GM18517 (cell line): ENCODE data around the gene SYCP2.

ENCODE experiments used
- ATAC-seq: cut with Tn5 transposase; IDR thresholded peaks from one replicate; pipeline ENCODE4 v1.9.1; 2021; ENCODE audit warnings: mild to moderate bottlenecking, moderate library complexity; ENCODE audit not compliant: unreplicated experiment

Gene SYCP2

DNA sequence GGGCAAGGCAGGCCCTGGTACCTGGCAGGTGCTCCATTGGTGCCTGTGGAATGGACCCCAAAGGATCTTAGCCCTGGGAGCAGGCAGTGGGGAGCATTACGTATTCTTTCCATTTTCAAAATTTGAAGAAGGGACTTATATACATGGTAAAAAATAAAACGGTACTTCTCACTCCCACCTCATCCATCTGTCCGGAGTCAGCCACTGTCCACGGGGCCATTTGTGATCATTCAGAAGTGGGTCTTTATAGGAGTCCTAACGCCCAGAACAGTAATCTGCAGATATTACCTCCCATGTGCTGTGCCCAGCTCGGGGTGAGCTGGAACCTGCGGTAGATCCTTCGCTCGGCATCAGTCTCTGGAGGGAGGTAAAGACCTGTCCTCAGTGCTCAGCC is 110.4 kb downstream of the SYCP2 start:
- ATAC-seq = no peak

DNA sequence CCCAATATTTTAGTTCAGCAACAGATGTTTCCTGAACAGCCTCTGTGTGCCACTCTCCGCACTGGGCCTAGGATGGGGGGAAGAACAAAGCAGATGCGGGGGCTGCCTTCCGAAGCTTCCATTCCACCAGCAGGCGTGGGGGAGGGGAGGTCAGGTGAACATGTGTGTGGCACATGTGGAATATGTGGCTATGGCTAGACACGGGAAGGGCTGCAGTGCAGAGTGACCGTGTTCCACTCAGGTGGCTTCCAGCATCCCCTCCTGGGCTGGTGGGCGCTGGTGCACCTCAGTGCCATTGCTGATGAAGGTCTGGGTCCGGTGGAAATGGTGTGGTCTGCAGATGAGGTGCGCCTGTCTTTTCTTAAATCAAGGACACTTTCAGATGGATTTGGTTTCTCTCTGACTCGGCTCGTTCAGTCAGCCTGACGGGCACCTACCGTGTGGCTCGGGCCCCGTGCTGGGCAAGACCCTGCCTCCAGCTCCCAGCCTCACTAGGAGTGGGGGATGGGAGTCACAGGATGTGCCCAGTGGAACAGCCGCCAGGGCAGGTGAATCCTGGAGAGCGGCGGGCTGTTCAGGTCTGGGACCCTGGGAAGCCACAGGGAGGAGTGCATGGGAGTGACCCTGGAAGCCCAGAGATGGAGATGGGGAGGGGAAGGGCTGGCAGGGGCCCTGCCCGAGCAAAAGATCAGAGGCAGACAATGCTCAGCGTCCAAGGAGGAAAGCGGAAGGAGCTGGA is 111.0 kb downstream of the SYCP2 start:
- no peak for ATAC-seq

GRCh38 chr20:59821788-59822187 is 111.6 kb downstream of the SYCP2 start:
- no peak for ATAC-seq

- ATAC-seq = no peak
Observed at GRCh38 chr20:59821201-59821600, 112.2 kb downstream of the SYCP2 start.

GRCh38 chr20:59820204-59821041 is 113.0 kb downstream of the SYCP2 start:
- ATAC-seq = no peak

GRCh38 chr20:59819496-59820203 is 113.8 kb downstream of the SYCP2 start:
- no peak for ATAC-seq

DNA sequence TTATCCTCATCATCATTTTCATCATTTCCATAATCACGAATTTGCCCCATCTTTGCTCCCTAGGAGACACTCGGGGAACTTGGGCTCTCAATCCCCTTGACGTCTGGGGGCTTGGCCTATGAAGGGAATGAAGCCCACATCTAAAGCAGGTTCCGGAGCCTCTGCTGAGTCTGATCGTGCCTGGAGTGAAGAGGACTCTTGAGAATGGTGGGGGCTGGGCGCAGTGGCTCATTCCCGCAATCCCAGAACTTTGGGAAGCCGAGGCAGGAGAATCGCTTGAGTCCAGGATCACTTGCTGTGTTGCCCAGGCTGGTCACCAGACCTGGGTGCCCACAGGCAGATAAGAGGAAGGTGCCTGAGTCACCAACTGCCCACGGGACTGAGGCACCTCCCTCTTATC is 114.5 kb downstream of the SYCP2 start:
- no peak for ATAC-seq

GRCh38 chr20:59817846-59818615 is 115.4 kb downstream of the SYCP2 start:
- no peak for ATAC-seq

GRCh38 chr20:59817406-59817805 is 116.0 kb downstream of the SYCP2 start:
- no peak for ATAC-seq

DNA sequence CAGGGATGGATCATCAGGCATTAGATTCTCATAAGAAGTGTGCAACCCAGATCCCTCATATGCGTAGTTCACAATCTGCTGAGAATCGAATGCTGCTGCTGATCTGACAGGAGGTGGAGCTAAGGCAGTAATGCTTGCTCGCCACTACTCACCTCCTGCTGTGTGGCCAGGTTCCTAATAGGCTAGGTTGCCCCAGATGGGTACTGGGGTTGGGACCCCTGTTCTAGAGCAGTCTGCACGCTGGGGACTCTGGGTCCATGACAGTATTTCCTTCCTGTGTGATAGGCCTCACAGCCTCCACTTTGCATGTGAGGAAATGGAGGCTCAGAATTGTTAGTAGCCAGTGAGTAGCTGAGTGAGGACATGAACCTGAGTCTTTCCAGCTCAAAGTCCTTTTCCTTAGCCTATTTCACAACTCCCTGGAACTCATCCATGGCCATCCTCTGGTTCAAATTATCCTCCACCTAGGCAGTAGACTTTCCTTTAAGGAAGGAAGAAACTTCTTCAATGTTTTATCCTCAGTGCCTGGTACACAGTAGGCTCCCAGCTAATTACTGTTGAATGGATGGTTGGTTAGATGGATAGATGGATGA is 117.2 kb downstream of the SYCP2 start:
- no peak for ATAC-seq

- no peak for ATAC-seq
Observed at GRCh38 chr20:59814840-59815340, 118.5 kb downstream of the SYCP2 start.

GRCh38 chr20:59813948-59814839 is 119.2 kb downstream of the SYCP2 start:
- ATAC-seq = no peak
